A549 (cell line): ENCODE data around the gene TTC7B. TPM values are rescaled to one million over a fixed set of nuclear protein-coding genes. Genes with fewer than 3 reads are reported as not detected.

Source experiments
- ATAC-seq, 2 experiments: fragments of 200-7000 bp in 1 of 2; fragments of >200 bp in 1 of 2; cut with Nextera tagmentation in 1 of 2; cut with Tn5 transposase in 1 of 2; 3 replicates each; pipeline versions ENCODE4 v1.8.0 to v1.9.1; 2018 to 2020; ENCODE audit warnings: mild to moderate bottlenecking in 1 of 2, moderate library complexity in 1 of 2
- CTCF ChIA-PET: fragments of 300-600 bp; sonication (Branson Sonifier 250); formaldehyde crosslinking; extraction: SDS; loops from one replicate; lab custom pipeline; 2021; ENCODE audit warnings: antibody characterized with exemption, inconsistent platforms; lab: Yijun Ruan, JAX
- POLR2A ChIA-PET: fragments of 350-600 bp; formaldehyde crosslinking; extraction: SDS; loops from one replicate; lab custom pipeline; 2021; ENCODE audit warnings: antibody characterized with exemption, inconsistent platforms; lab: Yijun Ruan, JAX
- DNase-seq, 2 experiments: peaks; one replicate each; pipeline versions ENCODE4 v3.0.0 to v3.0.0-alpha.2; 2011 to 2016; ENCODE audit warnings: low read depth in 1 of 2, low spot score in 1 of 2
- FAIRE-seq: peaks from 2 replicates; lab custom pipeline; 2011; peaks lifted over from hg19 to GRCh38; lab: Jason Lieb, UNC
- H3K27ac ChIP-seq, 2 experiments: fragments of >200 bp; sonication (Bioruptor Twin); formaldehyde crosslinking; 3 replicates each; pipeline ENCODE4 v1.5.1; 2016 to 2017
- H3K4me1 ChIP-seq: fragments of >200 bp; sonication (Bioruptor Twin); formaldehyde crosslinking; 3 replicates; pipeline ENCODE4 v1.6.1; 2016
- H3K4me2 ChIP-seq: fragments of >200 bp; sonication (Bioruptor Twin); formaldehyde crosslinking; 3 replicates; pipeline ENCODE4 v1.6.1; 2016
- H3K4me3 ChIP-seq: fragments of >200 bp; sonication (Bioruptor Twin); formaldehyde crosslinking; 3 replicates; pipeline ENCODE4 v1.5.1; 2016
- H3K9me3 ChIP-seq: fragments of >200 bp; sonication (Bioruptor Twin); formaldehyde crosslinking; 3 replicates; pipeline ENCODE4 v1.6.1; 2016
- BCL3 ChIP-seq: fragments of >200 bp; sonication (Bioruptor Twin); formaldehyde crosslinking; IDR thresholded peaks from 3 replicates; pipeline ENCODE4 v1.6.1; 2016
- CBX2 ChIP-seq: fragments of 200-600 bp; sonication (generic); IDR thresholded peaks from 2 replicates; pipeline ENCODE4 v1.6.1; 2016; ENCODE audit warnings: low read depth, mild to moderate bottlenecking, borderline replicate concordance
- CEBPB ChIP-seq, 2 experiments: fragments of >200 bp in 1 of 2; sonication (Bioruptor Twin) in 1 of 2; formaldehyde crosslinking in 1 of 2; IDR thresholded peaks; 2 replicates each; pipeline ENCODE4 v1.6.1; 2012 to 2016
- CHD4 ChIP-seq: fragments of 200-600 bp; sonication (generic); IDR thresholded peaks from 2 replicates; pipeline ENCODE4 v1.6.1; 2016; ENCODE audit warnings: antibody characterized with exemption, mild to moderate bottlenecking, borderline replicate concordance
- EHF ChIP-seq: fragments of 250-450 bp; sonication (Bioruptor Pico); IDR thresholded peaks from 2 replicates; pipeline ENCODE4 v1.5.0; 2020; ENCODE audit warnings: mild to moderate bottlenecking
- EHMT2 ChIP-seq: fragments of 200-600 bp; sonication (generic); IDR thresholded peaks from 2 replicates; pipeline ENCODE4 v1.6.1; 2016; ENCODE audit warnings: antibody characterized with exemption, low read depth, mild to moderate bottlenecking, moderate library complexity
- FOSL2 ChIP-seq, 2 experiments: fragments of 450-650 bp in 1 of 2; fragments of >200 bp in 1 of 2; sonication (Bioruptor Twin) in 1 of 2; formaldehyde crosslinking; IDR thresholded peaks; 2 replicates each; pipeline versions ENCODE4 v1.5.0 to v1.6.1; 2016 to 2020; ENCODE audit warnings: mild to moderate bottlenecking in 1 of 2, moderate library complexity in 1 of 2
- GATA3 ChIP-seq: IDR thresholded peaks from 2 replicates; pipeline ENCODE4 v1.6.1; 2012; ENCODE audit warnings: borderline replicate concordance
- HEYL ChIP-seq: fragments of 250-450 bp; sonication (Bioruptor Pico); IDR thresholded peaks from 2 replicates; pipeline ENCODE4 v1.8.0; 2021; ENCODE audit warnings: mild to moderate bottlenecking, moderate library complexity
- HMGXB4 ChIP-seq: fragments of 250-450 bp; sonication (Bioruptor Pico); IDR thresholded peaks from 2 replicates; pipeline ENCODE4 v1.5.0; 2021; ENCODE audit warnings: mild to moderate bottlenecking, moderate library complexity, borderline replicate concordance
- HOXB5 ChIP-seq: fragments of 250-450 bp; sonication (Bioruptor Pico); IDR thresholded peaks from 2 replicates; pipeline ENCODE4 v1.5.0; 2020; ENCODE audit warnings: mild to moderate bottlenecking, moderate library complexity
- MYC ChIP-seq: IDR thresholded peaks from 2 replicates; pipeline ENCODE4 v1.6.1; 2012; ENCODE audit warnings: mild to moderate bottlenecking, inconsistent platforms, low read length, improper control_type of control experiment, borderline replicate concordance
- NPAS2 ChIP-seq: fragments of 250-450 bp; sonication (Bioruptor Pico); IDR thresholded peaks from 2 replicates; pipeline ENCODE4 v1.8.0; 2022; ENCODE audit warnings: mild to moderate bottlenecking, moderate library complexity, borderline replicate concordance
- PHF8 ChIP-seq: fragments of 200-600 bp; sonication (generic); IDR thresholded peaks from 2 replicates; pipeline ENCODE4 v1.6.1; 2016; ENCODE audit warnings: low read depth, mild to moderate bottlenecking, antibody characterized with exemption, moderate library complexity, borderline replicate concordance
- RAD21 ChIP-seq, 2 experiments: fragments of >200 bp in 1 of 2; sonication (Bioruptor Twin) in 1 of 2; formaldehyde crosslinking in 1 of 2; IDR thresholded peaks in 1 of 2; conservative IDR thresholded peaks in 1 of 2; 2 replicates in 1 of 2; 3 replicates in 1 of 2; pipeline ENCODE4 v1.6.1; 2012 to 2018; ENCODE audit warnings: inconsistent platforms in 1 of 2
- ZC3H11A ChIP-seq: fragments of 450-650 bp; IDR thresholded peaks from 2 replicates; pipeline ENCODE4 v1.6.1; 2014; ENCODE audit warnings: antibody characterized with exemption, mild to moderate bottlenecking
- WGBS: methylation state at CpG from one replicate; pipeline ENCODE4 v1.1.6; 2017; ENCODE audit errors: missing lambda C conversion rate; 5-methylcytosine and 5-hydroxymethylcytosine counted together
- polyA plus RNA-seq, 4 experiments: library from polyadenylated mRNA; depleted of rRNA in 3 of 4; stranded (reverse); fragments of >200 nt; fragmentation: RNase III in 1 of 4; extraction: RNeasy Plus Mini Kit Qiagen cat#74134 plus additional on column Dnase treatment in 1 of 4; gene quantifications; 2 replicates in 3 of 4; 3 replicates in 1 of 4; pipeline ENCODE4 v1.2.3, GENCODE V29; 2011 to 2017
- TF ChIP-seq, protein P1 (sequence below): fragments of >200 bp; sonication (Bioruptor Twin); formaldehyde crosslinking; IDR thresholded peaks from 2 replicates; pipeline ENCODE4 v1.6.1; 2016
- TF ChIP-seq, protein P2 (sequence below): fragments of 250-450 bp; sonication (Bioruptor Pico); IDR thresholded peaks from 2 replicates; pipeline ENCODE4 v1.5.0; 2020; ENCODE audit warnings: low read depth, mild to moderate bottlenecking, moderate library complexity

The TTC7B gene
- polyA plus RNA-seq, 2 of the 4 experiments (the other 2 are of a cell fraction) = 16.6 to 28.0 TPM

DNA sequence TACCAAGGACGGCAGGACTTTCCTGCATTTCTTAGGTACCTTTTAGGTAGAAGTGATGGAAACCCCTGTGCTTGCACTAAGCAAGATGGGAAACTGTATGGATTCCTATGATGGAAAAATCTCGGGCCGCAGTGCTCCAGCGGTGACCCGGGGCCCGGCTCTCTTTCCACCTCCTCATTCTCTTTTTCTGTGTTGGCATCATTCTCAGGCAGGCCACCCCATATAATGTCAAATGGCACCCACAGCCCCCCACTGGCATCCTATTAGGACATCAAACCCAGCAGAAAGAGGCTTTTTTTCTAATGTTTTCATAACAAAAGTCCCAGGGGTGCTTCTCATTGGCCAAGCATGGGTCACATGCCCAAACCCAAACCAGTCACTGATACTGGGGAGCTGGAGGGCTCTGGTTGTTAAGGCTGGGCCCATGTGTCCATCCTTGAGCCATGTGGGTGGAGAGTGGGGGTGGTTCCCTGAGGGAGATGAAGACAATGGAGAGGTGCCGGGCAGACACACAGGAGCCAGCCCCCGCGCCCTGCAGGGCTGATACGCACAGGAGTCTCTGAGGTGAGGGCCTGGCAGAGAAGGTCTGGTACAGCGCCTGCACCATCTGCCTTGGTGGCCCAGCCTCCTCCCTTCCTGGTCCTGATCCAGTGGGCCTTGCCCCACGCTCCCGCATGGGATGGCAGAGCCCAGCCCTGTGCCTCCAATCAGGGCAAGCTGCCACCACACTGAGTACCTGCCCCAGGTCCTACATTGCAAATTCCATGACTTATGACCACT, 277.3 kb downstream of the TTC7B start:
- H3K4me1 ChIP-seq = no peaks in the 10 kb centered on the region
- ATAC-seq = no peak; a peak in 1 of 6 replicates
- H3K27ac ChIP-seq = no peak overlapping the region
- no peak for FAIRE-seq
- no peak overlapping the region for H3K4me3 ChIP-seq
- TF ChIP-seq PHF8 = no peak
- TF ChIP-seq, protein P1, sequence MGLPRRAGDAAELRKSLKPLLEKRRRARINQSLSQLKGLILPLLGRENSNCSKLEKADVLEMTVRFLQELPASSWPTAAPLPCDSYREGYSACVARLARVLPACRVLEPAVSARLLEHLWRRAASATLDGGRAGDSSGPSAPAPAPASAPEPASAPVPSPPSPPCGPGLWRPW = no peak
- TF ChIP-seq, protein P2, sequence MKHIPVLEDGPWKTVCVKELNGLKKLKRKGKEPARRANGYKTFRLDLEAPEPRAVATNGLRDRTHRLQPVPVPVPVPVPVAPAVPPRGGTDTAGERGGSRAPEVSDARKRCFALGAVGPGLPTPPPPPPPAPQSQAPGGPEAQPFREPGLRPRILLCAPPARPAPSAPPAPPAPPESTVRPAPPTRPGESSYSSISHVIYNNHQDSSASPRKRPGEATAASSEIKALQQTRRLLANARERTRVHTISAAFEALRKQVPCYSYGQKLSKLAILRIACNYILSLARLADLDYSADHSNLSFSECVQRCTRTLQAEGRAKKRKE (CRISPR knock-in tag) = no peak
- TF ChIP-seq HOXB5 = no peak
- no peak for TF ChIP-seq EHMT2
- TF ChIP-seq EHF (CRISPR knock-in tag) = no peak
- no peak for TF ChIP-seq MYC
- no peak for TF ChIP-seq CBX2
- no peak for TF ChIP-seq HMGXB4 (CRISPR knock-in tag)
- no peak for TF ChIP-seq CHD4
- no peak for TF ChIP-seq FOSL2 (IDR thresholded peaks at IDR 0.05)
- no peak for TF ChIP-seq FOSL2 (CRISPR knock-in tag; IDR thresholded peaks at IDR 0.05)
- TF ChIP-seq BCL3 = no peak
- TF ChIP-seq ZC3H11A = no peak
- 95% methylated on average over 9 of the region's 13 CpGs for WGBS
- H3K9me3 ChIP-seq = no peaks in the 10 kb centered on the region
- no peak for DNase-seq
- POLR2A ChIA-PET = no interaction called here
- H3K4me2 ChIP-seq = no peak overlapping the region
- CTCF ChIA-PET = interaction anchor here (0.7 to 0.9 kb wide), 2 partner anchors 11 to 131 kb away, joined by 3 read pairs; no protein-coding TSS in a partner anchor

DNA sequence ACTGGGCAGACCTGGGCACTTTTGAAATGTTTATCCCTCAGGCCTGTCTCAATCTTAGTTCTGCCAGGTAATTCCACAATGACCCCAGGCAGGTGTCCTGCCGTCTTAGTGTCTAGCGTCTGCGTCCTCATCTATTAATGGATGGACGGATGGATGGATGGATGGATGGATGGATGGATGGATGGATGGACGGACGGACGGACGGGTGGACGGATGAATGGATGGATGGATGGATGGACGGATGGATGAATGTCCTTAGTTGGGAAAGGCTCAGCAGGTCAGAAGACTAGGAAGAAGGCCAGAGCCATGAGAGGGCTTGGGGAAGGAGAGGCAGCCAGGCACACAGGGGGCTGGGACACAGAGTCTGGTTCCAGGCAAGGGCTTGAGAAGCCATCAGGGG, 278.1 kb downstream of the TTC7B start:
- WGBS = 83% methylated on average over 10 of the region's 10 CpGs
- no peaks in the 10 kb centered on the region for H3K4me1 ChIP-seq
- H3K27ac ChIP-seq = no peak overlapping the region
- no peak overlapping the region for H3K4me3 ChIP-seq
- no peak overlapping the region for H3K4me2 ChIP-seq
- TF ChIP-seq EHMT2 = no peak
- TF ChIP-seq RAD21 (conservative IDR thresholded peaks at IDR 0.05 in 1 of 2, IDR thresholded peaks at IDR 0.05 in 1 of 2) = no peak
- no peak for TF ChIP-seq HEYL (CRISPR knock-in tag)
- POLR2A ChIA-PET = no interaction called here
- no peak for DNase-seq
- no peak for ATAC-seq
- CTCF ChIA-PET = no interaction called here
- no peak for FAIRE-seq
- no peaks in the 10 kb centered on the region for H3K9me3 ChIP-seq

DNA sequence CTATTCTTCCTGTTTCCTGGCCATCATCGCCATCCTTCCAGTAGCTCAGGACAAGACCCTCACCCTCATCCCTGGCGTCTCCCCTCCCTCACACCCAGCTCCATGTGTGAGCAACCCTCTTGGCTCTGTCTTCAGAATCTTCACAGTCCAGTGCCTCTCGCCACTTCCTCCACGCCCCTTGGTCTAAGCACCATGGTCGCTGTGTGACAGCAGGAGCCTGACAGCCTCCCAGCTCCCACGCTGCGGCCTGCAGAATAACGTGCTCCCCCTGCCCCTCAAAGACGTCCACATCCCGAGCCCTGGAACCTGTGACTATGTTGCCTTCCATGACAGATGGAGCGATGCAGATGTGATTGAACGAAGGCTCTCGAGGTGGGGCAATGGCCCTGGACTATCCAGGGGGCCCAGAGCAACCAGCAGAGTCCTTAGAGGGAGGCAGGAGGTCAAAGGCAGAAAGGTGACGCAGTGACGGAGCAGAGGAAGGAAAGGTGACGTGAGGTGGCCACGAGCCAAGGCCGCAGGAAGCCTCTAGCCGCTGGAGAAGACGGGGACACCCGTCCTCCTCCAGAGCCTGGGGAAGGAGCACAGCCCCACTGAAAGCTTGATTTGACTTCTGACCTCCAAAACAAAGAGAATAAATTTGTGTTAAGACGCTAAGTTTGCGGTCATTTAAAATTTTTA, 279.6 kb downstream of the TTC7B start:
- no peak for TF ChIP-seq CEBPB (IDR thresholded peaks at IDR 0.05)
- no peak for TF ChIP-seq NPAS2 (CRISPR knock-in tag)
- TF ChIP-seq GATA3 = no peak
- ChIA-PET POLR2A (no interaction called here), CTCF (interaction anchor here (1.0 to 1.4 kb wide), 2 partner anchors 37 to 137 kb away, joined by 3 read pairs; no protein-coding TSS in a partner anchor)
- no peak overlapping the region for H3K27ac ChIP-seq
- DNase-seq (no peak), FAIRE-seq (no peak), ATAC-seq (no peak)
- 72% methylated on average over 23 of the region's 23 CpGs for WGBS
- no peaks in the 10 kb centered on the region for H3K4me1 ChIP-seq
- no peak overlapping the region for H3K4me3 ChIP-seq
- H3K4me2 ChIP-seq = no peak overlapping the region
- no peaks in the 10 kb centered on the region for H3K9me3 ChIP-seq
